Muscle of leg (tissue), 11 donors: ENCODE data around the gene SDR42E1. TPM values are rescaled to one million over a fixed set of nuclear protein-coding genes. Genes with fewer than 3 reads are reported as not detected.
"Not testable (repeated sequence)": the region's sequence is repeated elsewhere in the genome, so short reads cannot be mapped to it uniquely, and the experiment has no call there.

Experiments
- DNase-seq: peaks from one replicate; pipeline ENCODE4 v3.0.0; 2013
- H3K27ac ChIP-seq: one replicate; pipeline ENCODE4 v1.5.1; 2013; ENCODE audit warnings: mild to moderate bottlenecking, low read length, control low read depth
- H3K27me3 ChIP-seq: one replicate; pipeline ENCODE4 v1.6.1; 2013; ENCODE audit warnings: low read length; ENCODE audit not compliant: control insufficient read depth, insufficient read depth
- H3K36me3 ChIP-seq: one replicate; pipeline ENCODE4 v1.6.1; 2013; ENCODE audit warnings: low read length; ENCODE audit not compliant: control insufficient read depth, insufficient read depth
- H3K4me1 ChIP-seq: one replicate; pipeline ENCODE4 v1.6.1; 2013; ENCODE audit warnings: low read length; ENCODE audit not compliant: control insufficient read depth, insufficient read depth
- H3K4me3 ChIP-seq: one replicate; pipeline ENCODE4 v1.5.1; 2013; ENCODE audit warnings: low read length, control low read depth
- H3K9me3 ChIP-seq: replicated peaks from 2 replicates; pipeline ENCODE4 v1.6.1; 2013; ENCODE audit warnings: low read depth, low read length; ENCODE audit not compliant: control insufficient read depth
- WGBS: methylation state at CpG from one replicate; pipeline ENCODE4 v1.1.5; 2013; ENCODE audit warnings: missing lambda C conversion rate; ENCODE audit not compliant: insufficient coverage; 5-methylcytosine and 5-hydroxymethylcytosine counted together
- polyA plus RNA-seq, 8 donors: library from polyadenylated mRNA; unstranded; fragments of 120-200 nt; gene quantifications; one replicate each; pipeline versions ENCODE4 v1.2.1 to v1.2.3, GENCODE V29; 2013; ENCODE audit warnings: inconsistent platforms in 1 of 8, low replicate concordance in 1 of 8; ENCODE audit not compliant: insufficient read length in 8 of 8, insufficient read depth in 1 of 8
- total RNA-seq: library from RNA; stranded (reverse); fragments of 120-200 nt; gene quantifications from one replicate; pipeline ENCODE4 v1.2.4, GENCODE V29; 2013

The SDR42E1 gene
- total and polyA plus RNA-seq, 9 donors: 0.15 to 2.2 (median 1.1) TPM

DNA sequence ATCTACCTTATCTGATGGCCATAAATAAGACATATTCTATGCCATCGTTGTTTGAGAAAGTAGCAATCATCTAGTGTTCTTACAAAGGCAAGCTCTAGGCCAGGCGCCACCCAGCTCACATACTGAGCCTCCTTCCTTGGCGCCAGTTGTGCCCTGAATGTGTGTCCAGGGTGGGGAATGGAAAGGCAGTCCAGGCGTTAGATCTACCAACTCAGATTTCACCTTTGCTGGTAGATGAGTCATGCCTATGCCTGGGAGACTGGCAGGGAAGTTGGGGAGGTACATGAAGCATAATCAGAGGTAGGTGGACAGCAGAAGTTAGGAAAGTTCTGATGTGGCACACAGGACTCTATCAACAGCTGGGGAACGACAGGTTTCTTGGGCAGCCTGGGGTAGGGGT is 23.6 kb downstream of the SDR42E1 start:
- WGBS: 79% methylated on average over 2 of the region's 5 CpGs

DNA sequence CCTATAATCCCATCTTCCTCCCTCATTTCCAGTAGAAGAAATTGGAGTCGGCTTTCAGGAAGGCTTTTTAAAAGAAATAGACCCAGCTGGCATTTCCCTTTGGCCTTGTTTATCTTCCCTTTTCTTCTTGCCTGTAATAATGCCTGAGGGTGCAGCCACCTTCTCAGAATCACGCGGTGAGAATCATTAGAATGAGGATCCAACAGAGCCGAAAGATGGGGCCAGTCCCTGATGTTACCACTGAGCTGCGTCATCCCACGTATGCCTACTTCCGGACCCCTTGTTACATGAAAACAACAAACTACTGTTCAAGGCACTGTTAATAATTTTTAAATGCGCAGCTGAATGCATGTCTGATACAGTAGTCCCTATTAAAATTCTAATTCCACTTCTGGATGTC is 24.1 kb downstream of the SDR42E1 start:
- DNase-seq: no peak
- H3K4me3 ChIP-seq: no peak overlapping the region
- no peak overlapping the region for H3K27ac ChIP-seq
- H3K4me1 ChIP-seq: no peaks in the 10 kb centered on the region
- no peaks in the 10 kb centered on the region for H3K27me3 ChIP-seq
- WGBS: 82% methylated on average over 6 of the region's 8 CpGs
- no peaks in the 10 kb centered on the region for H3K9me3 ChIP-seq
- H3K36me3 ChIP-seq: no peaks in the 10 kb centered on the region

More for the DNA sequence above, 23.6 kb downstream of the SDR42E1 start:
- Histone ChIP-seq H3K27ac (no peak overlapping the region), H3K4me1 (no peaks in the 10 kb centered on the region), H3K9me3 (no peaks in the 10 kb centered on the region), H3K36me3 (no peaks in the 10 kb centered on the region), H3K4me3 (no peak overlapping the region), H3K27me3 (no peaks in the 10 kb centered on the region)
- no peak for DNase-seq

DNA sequence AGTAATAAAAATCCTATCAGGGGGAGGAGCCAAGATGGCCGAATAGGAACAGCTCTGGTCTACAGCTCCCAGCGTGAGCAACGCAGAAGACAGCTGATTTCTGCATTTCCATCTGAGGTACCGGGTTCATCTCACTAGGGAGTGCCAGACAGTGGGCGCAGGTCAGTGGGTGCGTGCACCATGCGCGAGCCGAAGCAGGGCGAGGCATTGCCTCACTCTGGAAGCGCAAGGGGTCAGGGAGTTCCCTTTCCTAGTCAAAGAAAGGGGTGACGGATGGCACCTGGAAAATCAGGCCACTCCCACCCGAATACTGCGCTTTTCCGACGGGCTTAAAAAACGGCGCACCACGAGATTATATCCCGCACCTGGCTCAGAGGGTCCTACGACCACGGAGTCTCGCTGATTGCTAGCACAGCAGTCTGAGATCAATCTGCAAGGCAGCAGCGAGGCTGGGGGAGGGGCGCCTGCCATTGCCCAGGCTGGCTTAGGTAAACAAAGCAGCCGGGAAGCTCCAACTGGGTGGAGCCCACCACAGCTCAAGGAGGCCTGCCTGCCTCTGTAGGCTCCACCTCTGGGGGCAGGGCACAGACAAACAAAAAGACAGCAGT is 33.8 kb downstream of the SDR42E1 start:
- not testable (repeated sequence) for H3K27me3 ChIP-seq, DNase-seq, H3K4me1 ChIP-seq, H3K27ac ChIP-seq, H3K9me3 ChIP-seq, H3K4me3 ChIP-seq, H3K36me3 ChIP-seq
- WGBS: 88% methylated on average over 20 of the region's 26 CpGs

DNA sequence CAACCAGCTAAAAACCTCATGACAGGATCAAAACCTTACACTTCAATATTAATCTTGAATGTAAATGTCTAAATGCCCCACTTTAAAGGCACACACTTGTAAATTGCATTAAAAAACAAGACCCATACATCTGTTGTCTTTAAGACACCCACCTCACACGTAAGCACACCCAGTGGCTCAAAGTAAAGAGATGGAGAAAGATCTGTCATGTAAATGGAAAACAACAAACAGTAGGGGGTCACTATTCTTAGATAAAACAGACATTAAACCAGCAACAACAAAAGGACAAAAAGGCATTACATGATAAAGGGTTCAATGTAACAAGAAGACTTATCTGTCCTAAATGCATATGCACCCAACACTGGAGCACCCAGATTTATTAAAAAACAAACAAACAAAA is 35.6 kb downstream of the SDR42E1 start:
- H3K9me3 ChIP-seq: peaks cover 9% of the 10 kb centered on the region
- no peak for DNase-seq
- no peaks in the 10 kb centered on the region for H3K36me3 ChIP-seq
- H3K4me3 ChIP-seq: no peak overlapping the region
- H3K4me1 ChIP-seq: no peaks in the 10 kb centered on the region
- H3K27me3 ChIP-seq: no peaks in the 10 kb centered on the region
- WGBS: no CpG with 5 or more reads among the region's 1 CpG
- no peak overlapping the region for H3K27ac ChIP-seq

DNA sequence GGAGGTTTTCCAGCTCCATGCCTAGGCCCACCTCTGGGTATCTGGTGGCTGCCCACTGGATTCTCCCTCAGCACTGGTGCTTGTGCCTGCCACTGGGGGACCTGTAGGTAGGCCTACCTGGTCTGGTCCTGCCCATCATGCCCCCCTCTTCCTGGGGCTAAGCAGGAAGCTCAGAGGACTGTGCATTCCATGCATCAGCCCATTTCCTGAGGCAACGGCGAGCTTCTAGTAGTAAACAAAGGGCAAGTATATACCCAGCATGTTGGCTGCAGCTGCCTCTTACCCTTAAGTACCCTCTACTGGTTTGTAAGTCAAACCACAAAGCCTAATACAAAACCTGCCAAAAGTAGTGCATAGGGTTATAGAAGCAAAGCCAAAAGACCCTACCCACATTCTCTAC is 37.5 kb downstream of the SDR42E1 start:
- Histone ChIP-seq H3K36me3 (no peaks in the 10 kb centered on the region), H3K4me3 (no peak overlapping the region), H3K4me1 (no peaks in the 10 kb centered on the region), H3K27ac (no peak overlapping the region), H3K27me3 (no peaks in the 10 kb centered on the region), H3K9me3 (peaks cover 9% of the 10 kb centered on the region)
- no CpG with 5 or more reads among the region's 2 CpGs for WGBS
- DNase-seq: no peak

DNA sequence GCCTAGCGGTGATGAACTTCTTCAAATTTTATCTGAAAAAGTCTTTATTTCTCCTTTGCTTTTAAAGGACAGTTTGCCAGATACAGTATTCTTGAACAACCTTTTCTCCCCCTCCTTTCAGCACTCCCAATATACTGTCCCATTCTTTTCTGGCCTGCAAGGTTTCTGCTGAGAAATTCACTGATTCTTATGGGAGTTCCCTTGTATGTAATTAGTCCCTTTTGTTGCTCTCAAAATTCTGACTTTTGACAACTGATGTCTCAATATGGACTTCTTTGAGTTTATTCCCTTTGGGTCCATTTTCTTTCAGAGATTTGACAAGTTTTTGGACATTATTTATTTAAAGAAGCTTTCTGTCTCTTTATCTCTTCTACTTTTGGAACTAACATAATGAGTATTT is 39.4 kb downstream of the SDR42E1 start:
- H3K4me3 ChIP-seq: no peak overlapping the region
- H3K9me3 ChIP-seq: peaks cover 9% of the 10 kb centered on the region
- no peaks in the 10 kb centered on the region for H3K27me3 ChIP-seq
- no peak overlapping the region for H3K27ac ChIP-seq
- no peaks in the 10 kb centered on the region for H3K36me3 ChIP-seq
- WGBS: no CpG with 5 or more reads among the region's 1 CpG
- DNase-seq: no peak
- no peaks in the 10 kb centered on the region for H3K4me1 ChIP-seq

DNA sequence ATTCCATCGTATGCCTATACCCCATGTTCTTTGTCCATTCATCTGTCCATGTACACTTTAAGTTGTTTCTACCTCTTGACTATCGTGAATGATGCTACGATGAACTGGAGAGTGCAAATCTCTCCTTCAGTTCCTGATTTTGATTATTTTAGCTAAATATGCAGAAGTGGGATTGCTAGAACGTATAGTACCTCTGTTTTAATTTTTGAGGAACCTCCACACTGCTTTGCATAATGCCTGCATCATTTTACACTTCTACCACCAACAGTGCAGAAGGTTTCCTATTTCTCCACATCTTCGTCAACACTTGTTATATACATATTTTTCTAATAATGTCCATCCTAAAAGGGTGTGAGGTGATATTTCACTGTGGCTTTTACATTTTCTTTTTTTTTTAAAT is 43.9 kb downstream of the SDR42E1 start:
- H3K4me3 ChIP-seq: no peak overlapping the region
- no peaks in the 10 kb centered on the region for H3K36me3 ChIP-seq
- H3K9me3 ChIP-seq: peaks cover 2% of the 10 kb centered on the region
- DNase-seq: no peak
- no peaks in the 10 kb centered on the region for H3K4me1 ChIP-seq
- no peaks in the 10 kb centered on the region for H3K27me3 ChIP-seq
- H3K27ac ChIP-seq: no peak overlapping the region
- 80% methylated on average over 1 of the region's 5 CpGs for WGBS

DNA sequence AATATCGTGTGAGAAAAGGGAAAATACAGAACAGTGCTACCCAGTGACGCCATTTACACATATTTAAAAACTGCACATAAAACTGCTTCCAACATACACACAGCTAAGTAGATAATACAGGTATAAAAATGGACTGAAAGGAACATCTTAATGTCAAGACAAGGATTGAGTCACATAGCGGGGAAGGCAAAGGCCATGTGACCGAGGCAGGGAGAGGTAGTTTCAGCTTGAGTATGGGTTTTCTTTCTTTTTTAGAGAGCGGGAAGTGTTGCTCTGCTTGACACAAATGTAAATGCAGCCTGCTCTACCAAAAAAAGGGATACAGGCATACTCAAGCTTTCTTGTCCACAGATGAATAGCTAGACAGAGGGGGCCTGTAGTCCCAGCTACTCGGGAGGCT is 46.5 kb downstream of the SDR42E1 start:
- DNase-seq: no peak
- Histone ChIP-seq H3K4me1 (no peaks in the 10 kb centered on the region), H3K36me3 (no peaks in the 10 kb centered on the region), H3K9me3 (no peaks in the 10 kb centered on the region), H3K27ac (no peak overlapping the region), H3K27me3 (no peaks in the 10 kb centered on the region), H3K4me3 (no peak overlapping the region)
- WGBS: no CpG with 5 or more reads among the region's 6 CpGs

DNA sequence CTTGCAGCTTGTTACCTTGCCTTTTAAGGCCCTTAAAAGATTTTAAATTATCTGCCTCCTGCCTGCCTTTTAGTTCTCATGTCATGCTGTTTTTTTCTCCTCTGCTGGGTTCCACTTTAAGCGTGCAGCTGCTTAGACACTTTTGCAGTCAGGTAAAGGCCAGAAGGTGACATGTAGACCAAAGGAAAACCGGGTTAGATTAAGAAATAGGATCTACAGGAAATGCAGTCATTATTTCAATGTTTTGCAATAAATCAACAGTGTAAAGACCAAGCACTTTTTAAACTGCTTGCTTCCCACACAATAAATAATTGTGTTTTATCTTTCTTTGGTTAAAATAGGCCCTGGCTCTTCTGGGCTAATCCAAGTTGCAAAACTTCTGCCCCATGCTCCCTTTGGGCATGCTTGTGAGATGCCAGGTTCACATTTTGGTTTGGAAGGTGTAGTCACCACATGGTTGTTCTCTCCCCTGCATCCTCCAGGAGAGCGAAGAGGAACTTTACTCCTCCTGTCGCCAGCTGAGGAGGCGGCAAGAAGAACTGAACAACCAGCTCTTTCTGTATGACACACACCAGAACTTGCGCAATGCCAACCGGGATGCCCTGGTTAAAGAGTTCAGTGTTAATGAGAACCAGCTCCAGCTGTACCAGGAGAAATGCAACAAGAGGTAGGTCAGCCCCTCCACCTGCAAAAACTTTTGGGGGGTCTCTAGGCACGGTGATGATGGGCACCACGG is 54.9 kb downstream of the SDR42E1 start:
- Histone ChIP-seq H3K9me3 (peaks cover 2% of the 10 kb centered on the region), H3K36me3 (no peaks in the 10 kb centered on the region), H3K4me3 (no peak overlapping the region), H3K27me3 (no peaks in the 10 kb centered on the region), H3K27ac (no peak overlapping the region), H3K4me1 (no peaks in the 10 kb centered on the region)
- WGBS: 66% methylated on average over 3 of the region's 9 CpGs
- DNase-seq: no peak

DNA sequence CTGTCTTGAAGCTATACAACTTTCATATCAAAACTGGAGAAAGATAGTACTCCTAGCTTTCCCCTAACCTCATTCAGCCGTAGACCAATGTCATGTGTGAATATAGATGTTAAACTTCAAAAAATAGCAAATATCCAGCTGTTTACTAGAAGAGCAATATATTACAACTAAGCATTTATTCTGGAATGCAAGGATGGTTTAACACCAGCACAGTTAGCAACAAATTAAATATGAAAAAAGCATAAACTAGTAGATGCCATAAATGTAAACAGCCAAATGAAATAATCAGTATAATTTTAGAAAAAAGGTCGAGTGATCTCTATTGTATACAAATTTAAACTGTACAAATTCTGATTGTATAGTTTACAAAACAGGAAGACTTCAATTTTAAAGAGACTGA is 59.7 kb downstream of the SDR42E1 start:
- Histone ChIP-seq H3K4me3 (no peak overlapping the region), H3K27ac (no peak overlapping the region), H3K27me3 (no peaks in the 10 kb centered on the region), H3K9me3 (peaks cover 5% of the 10 kb centered on the region), H3K4me1 (no peaks in the 10 kb centered on the region), H3K36me3 (no peaks in the 10 kb centered on the region)
- no peak for DNase-seq
- WGBS: no CpG with 5 or more reads among the region's 2 CpGs
